Stimulated activated CD8-positive, alpha-beta memory T cell treated with anti-CD3 and anti-CD28 coated beads, Interleukin-4, amount 100 ng/mL, for 4 hours (primary cell): Measurements from ENCODE around the gene ZNF234.
"Not testable (repeated sequence)": the region's sequence is repeated elsewhere in the genome, so short reads cannot be mapped to it uniquely, and the experiment has no call there.

ENCODE experiments used
- DNase-seq, 2 donors: peaks; one replicate each; pipeline ENCODE4 v3.0.0-alpha.2; 2020; ENCODE audit warnings: low read depth in 2 of 2, low spot score in 1 of 2

Gene ZNF234

DNA sequence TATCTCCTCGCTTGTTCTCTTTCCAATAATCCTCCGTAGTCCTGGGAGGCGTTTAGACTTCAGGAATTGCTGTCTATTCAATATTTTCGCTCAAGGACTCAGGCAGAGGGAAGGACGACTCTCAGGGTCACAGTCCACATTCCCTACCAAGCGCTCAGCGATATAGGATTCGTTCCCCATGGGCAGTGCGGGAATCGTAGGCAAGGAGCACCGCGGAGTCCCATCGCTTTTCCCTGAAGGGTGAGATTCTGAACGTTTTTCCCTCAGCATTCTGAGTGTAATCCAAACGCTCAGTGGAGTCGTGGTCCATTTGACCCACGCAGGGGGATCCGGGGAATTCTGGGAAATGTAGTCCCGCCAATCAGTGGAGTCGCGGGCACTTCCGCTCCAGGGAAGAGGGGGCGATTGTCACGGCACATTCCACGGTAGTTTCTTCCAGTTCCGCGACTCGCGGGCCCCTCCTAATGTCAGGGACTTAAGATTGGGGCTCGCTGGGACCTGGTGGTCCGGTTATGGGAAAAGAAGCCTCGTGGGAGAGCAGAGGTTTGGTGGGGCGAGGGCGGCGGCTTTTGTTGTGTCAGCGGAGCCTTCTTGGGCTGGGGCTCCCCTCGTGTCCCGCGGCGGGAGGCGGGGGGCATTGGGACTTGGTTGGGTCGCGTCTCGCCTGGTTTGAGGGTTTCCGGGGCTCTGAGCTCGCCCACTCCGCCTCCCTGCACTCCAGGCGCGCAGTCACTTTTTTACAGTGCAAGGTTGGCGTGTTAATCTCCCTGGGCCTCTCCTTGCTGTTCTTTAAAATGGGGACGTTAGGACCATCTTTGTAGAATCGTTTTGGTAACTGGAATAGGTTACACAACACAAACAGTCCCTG is at the start of gene ZNF234:
ZNF234 (plus strand) TSS at position 364 of the 868 bp plus-strand sequence. CDS start 3,079 bp downstream, outside the sequence.
- peak; percentile 38 to 59 for DNase-seq

GRCh38 chr19:44092108-44092507 is 49.2 kb upstream of the ZNF234 start:
- no peak for DNase-seq

DNA sequence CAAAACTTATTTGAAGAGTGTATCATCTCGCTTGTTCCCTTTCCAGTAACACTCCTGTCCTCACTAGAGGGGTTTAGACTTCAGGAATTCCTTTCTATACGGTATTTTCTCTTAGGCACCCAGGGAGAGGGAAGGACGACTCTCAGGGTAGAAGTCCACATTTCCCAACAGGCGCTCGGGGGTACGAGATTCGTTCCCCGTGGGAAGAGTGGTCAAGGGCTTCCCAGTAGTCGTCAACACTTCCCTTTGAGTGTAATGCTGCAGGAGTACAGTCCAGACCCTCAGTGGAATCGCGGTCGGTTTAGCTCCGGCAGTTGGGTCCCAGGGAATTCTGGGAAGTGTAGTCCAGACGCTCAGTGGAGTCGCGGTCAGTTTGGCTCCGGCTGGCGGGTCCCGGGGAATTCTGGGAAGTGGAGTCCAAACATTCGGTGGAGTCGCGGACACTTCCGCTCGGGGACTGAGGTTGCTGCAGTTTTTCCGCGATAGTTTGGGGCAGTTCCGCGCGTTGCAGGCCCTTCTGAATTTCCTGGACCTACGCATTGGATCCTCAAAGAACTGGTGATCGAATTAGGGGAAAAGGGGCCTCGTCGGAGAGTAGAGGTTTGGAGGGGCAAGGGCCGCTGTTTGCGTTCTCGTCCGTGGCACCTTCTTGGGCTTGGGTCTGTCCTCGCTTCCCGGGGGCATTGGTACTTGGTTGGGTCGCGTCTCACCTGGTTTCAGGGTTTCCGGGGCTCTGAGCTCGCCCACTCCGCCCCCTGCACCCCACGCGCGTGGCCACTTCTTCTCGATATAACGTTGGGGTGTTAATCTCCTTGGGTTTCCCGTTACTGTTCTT is 47.2 kb upstream of the ZNF234 start, which contains the start of gene ZNF224:
ZNF224 (plus strand) TSS at position 431 of the 835 bp plus-strand sequence. CDS start 3,513 bp downstream, outside the sequence.
- peak; percentile 55 to 72 for DNase-seq

- no peak for DNase-seq
These were observed 33.6 kb upstream of the ZNF234 start for GRCh38 chr19:44107751-44108150.

GRCh38 chr19:44109458-44109857 is 31.9 kb upstream of the ZNF234 start:
- no peak for DNase-seq

DNA sequence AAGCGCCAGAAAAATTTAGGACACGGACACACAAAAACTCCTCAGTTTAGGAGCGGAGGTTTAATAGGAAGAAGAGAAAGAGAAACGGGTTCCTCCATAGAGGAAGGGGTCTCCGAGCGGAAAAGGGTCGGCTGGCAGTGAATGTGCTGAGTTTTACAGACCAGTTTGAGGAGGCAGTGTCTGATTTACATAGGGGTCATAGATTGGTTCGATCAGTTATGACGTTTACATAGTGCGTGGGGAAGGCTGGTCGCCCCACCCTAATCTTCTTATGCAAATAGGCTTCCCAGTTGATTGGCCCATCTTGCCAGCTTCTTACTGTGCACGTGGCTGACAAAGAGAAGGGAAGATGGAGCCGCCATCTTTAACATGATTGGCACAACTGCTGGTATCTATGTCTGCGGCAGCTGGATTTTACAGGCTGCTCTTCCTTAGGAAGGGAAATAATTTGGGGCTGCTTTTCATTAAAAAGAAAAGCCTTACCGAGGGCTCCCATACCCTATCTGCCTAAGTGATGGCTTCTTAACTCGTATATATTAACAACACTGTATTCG is 29.4 kb upstream of the ZNF234 start:
- no peak for DNase-seq

DNA sequence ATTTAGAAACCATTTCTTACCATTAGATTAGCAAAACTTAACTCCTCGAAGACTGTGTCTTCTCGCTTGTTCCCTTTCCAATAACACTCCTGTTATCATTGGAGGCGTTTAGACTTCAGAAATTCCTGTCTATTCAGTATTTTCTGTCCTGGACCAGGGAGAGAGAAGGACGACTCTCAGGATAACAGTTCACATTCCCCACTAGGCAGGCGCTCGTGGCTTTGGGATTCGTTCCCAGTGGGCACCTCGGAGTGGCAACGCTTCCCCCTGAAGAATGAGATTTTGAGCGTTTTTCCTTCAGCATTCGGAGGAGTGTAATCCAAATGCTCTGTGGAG is 28.6 kb upstream of the ZNF234 start:
- no peak for DNase-seq

GRCh38 chr19:44113138-44113783 is 28.1 kb upstream of the ZNF234 start, which contains the start of gene ZNF225:
TSS of gene ZNF225 (plus strand) at chr19:44113399. CDS start at chr19:44115828, 2,429 bp downstream.
- DNase-seq, result peak; percentile 63 to 79

GRCh38 chr19:44113784-44114390 is 27.5 kb upstream of the ZNF234 start:
- DNase-seq, result no peak

- DNase-seq, result not testable (repeated sequence)
These were observed 20.2 kb upstream of the ZNF234 start for GRCh38 chr19:44121162-44121561.

DNA sequence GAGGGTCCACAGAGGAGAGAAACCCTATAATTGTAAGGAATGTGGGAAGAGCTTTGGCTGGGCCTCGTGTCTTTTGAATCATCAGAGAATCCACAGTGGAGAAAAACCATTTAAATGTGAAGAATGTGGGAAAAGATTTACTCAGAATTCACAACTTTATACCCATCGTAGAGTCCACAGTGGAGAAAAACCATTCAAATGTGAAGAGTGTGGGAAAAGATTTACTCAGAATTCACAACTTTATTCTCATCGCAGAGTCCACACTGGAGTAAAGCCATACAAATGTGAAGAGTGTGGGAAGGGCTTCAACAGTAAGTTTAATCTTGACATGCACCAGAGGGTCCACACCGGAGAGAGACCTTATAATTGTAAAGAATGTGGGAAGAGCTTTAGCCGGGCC is 9.4 kb upstream of the ZNF234 start:
- DNase-seq, result no peak

GRCh38 chr19:44142059-44142433 is 692 bp downstream of the ZNF234 start:
- no peak for DNase-seq

DNA sequence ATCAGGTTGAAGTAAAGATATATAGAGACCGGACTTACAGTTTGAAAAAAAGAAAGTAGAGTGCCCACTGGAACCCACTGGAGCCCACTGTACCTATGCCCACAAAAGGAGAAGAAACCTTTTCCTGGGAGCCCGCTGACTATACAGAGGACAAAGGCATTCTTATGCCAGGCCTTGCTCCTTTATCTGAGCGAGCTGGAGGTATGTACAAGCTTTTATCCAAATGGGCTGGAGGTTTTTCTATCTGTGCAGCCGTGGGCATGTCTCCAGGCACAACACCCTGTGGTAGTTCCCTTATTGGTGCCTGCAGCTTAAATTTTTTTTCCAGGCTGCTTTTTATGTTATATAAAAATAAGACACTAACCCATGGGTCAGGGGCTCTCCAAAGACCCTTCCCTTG is 8.4 kb downstream of the ZNF234 start:
- DNase-seq, result no peak

GRCh38 chr19:44151491-44151890 is 10.1 kb downstream of the ZNF234 start:
- DNase-seq, result no peak

GRCh38 chr19:44156475-44156874 is 15.1 kb downstream of the ZNF234 start:
- no peak for DNase-seq

DNA sequence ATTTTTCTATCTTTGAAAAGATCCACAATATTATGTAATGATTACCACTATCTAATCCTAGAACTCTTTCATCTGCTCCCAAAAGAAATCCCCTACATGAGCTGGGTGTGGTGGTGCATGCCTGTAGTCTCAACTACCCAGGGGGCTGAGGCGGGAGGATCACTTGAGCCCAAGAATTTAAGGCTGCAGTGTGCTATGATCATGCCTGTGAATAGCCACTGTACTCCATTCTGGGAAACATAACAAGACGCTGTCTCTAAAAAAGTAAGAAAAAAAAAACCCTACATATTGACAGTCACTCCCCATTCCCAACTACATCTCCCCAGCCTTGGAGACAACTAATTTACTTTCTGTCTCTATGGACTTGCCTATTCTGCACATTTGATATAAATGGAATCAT is 22.4 kb downstream of the ZNF234 start:
- DNase-seq, result no peak

GRCh38 chr19:44164327-44164672 is 22.9 kb downstream of the ZNF234 start:
- no peak for DNase-seq

- peak; percentile 51 to 71 for DNase-seq
These were observed 23.5 kb downstream of the ZNF234 start, which contains the start of gene ZNF226 for GRCh38 chr19:44164673-44165512. TSS of gene ZNF226 (plus strand) at chr19:44165100. CDS start at chr19:44170081, 4,981 bp downstream.

- DNase-seq, result not testable (repeated sequence)
These were observed 29.3 kb downstream of the ZNF234 start for GRCh38 chr19:44170660-44171059.

GRCh38 chr19:44176590-44176989 is 35.2 kb downstream of the ZNF234 start:
- DNase-seq, result no peak
